BJ (cell line): ENCODE data around the gene SAPCD1. TPM values are rescaled to one million over a fixed set of nuclear protein-coding genes. Genes with fewer than 3 reads are reported as not detected.

Source experiments
- CTCF ChIA-PET: fragments of 350-600 bp; formaldehyde crosslinking; extraction: SDS; loops from one replicate; lab custom pipeline; 2021; ENCODE audit warnings: antibody characterized with exemption, inconsistent platforms; lab: Yijun Ruan, JAX
- POLR2A ChIA-PET: fragments of 300-600 bp; sonication (Branson Sonifier 250); formaldehyde crosslinking; extraction: SDS; loops from one replicate; lab custom pipeline; 2021; ENCODE audit warnings: antibody characterized with exemption; lab: Charles Lee
- DNase-seq: peaks from one replicate; pipeline ENCODE4 v3.0.0-alpha.2; 2011; ENCODE audit warnings: low read depth
- H3K27me3 ChIP-seq: 2 replicates; pipeline ENCODE4 v1.6.0; 2011; ENCODE audit warnings: low read length; ENCODE audit not compliant: control insufficient read depth, insufficient read depth
- H3K36me3 ChIP-seq: 2 replicates; pipeline ENCODE4 v1.5.1; 2011; ENCODE audit warnings: low read length; ENCODE audit not compliant: control insufficient read depth, insufficient read depth
- H3K4me3 ChIP-seq: 2 replicates; pipeline ENCODE4 v1.5.1; 2011; ENCODE audit warnings: low read depth, mild to moderate bottlenecking, control low read depth, low read length
- CTCF ChIP-seq: IDR thresholded peaks from 2 replicates; pipeline ENCODE4 v1.5.1; 2011; ENCODE audit warnings: low read depth, mild to moderate bottlenecking, control low read depth, inconsistent platforms, low read length, moderate library complexity; ENCODE audit not compliant: insufficient read depth
- polyA minus RNA-seq: library from RNA; depleted of rRNA, polyadenylated mRNA; stranded (reverse); fragments of >200 nt; gene quantifications from 2 replicates; pipeline ENCODE4 v1.2.3, GENCODE V29; 2011; rRNA and poly(A)+ RNA removed
- polyA plus RNA-seq: library from polyadenylated mRNA; depleted of rRNA; stranded (reverse); fragments of >200 nt; gene quantifications from 2 replicates; pipeline ENCODE4 v1.2.3, GENCODE V29; 2011; rRNA removed

Gene SAPCD1
- 1.2 and 1.9 TPM in 2 replicates for polyA plus RNA-seq
- not detected in 2 replicates for polyA minus RNA-seq

DNA sequence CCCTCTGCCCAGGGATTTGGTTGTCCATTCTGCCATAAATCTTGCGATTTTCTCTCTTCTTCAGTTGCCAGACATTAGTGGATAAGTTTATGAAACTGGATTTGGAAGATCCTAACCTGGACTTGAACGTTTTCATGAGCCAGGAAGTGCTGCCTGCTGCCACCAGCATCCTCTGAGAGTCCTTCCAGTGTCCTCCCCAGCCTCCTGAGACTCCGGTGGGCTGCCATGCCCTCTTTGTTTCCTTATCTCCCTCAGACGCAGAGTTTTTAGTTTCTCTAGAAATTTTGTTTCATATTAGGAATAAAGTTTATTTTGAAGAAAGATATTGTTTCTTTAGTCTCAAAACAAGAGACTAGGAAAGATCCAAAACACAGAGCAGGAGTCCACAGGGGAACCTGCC, at the start of gene SAPCD1:
TSS of gene SAPCD1 (plus strand) at position 301 of the 400 bp plus-strand sequence. CDS start 399 bp downstream, outside the sequence.
- H3K36me3 ChIP-seq: no peaks in the 10 kb centered on the region; the same call in 1 of the 2 replicates
- no peak for TF ChIP-seq CTCF
- no peak within 1 kb of the TSS for H3K4me3 ChIP-seq
- no peaks in the 10 kb centered on the region for H3K27me3 ChIP-seq
- no peak for DNase-seq
- ChIA-PET POLR2A (no interaction called here), CTCF (no interaction called here)

DNA sequence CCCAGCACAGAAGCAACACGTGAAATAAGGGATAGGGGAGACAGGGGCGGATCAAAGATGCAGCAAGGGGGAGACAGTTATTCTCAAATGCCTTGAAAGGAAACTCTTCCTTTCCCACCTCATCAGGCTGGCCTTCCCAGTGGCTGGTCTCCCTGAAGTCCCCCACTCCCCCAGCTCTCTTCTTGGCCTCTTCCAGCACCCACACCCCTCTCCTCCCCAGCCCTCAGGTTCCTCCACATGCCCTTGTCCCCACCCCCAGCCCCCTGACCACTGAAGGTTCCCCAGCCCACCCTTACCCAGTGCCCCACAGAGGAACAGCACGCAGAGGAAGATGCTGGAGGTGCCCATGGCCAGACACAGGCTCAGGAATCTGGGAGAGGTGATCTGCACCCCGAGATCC, 49.0 kb upstream of the SAPCD1 start:
- POLR2A ChIA-PET: no interaction called here
- TF ChIP-seq CTCF: no peak
- Histone ChIP-seq H3K36me3 (no peaks in the 10 kb centered on the region), H3K4me3 (no peak overlapping the region), H3K27me3 (peaks cover 8% of the 10 kb centered on the region; the same call in 1 of the 2 replicates)
- DNase-seq: no peak
- CTCF ChIA-PET: interaction anchor here (2.8 kb wide), 1 partner anchor 16 kb away, joined by 11 read pairs; no protein-coding TSS in a partner anchor

DNA sequence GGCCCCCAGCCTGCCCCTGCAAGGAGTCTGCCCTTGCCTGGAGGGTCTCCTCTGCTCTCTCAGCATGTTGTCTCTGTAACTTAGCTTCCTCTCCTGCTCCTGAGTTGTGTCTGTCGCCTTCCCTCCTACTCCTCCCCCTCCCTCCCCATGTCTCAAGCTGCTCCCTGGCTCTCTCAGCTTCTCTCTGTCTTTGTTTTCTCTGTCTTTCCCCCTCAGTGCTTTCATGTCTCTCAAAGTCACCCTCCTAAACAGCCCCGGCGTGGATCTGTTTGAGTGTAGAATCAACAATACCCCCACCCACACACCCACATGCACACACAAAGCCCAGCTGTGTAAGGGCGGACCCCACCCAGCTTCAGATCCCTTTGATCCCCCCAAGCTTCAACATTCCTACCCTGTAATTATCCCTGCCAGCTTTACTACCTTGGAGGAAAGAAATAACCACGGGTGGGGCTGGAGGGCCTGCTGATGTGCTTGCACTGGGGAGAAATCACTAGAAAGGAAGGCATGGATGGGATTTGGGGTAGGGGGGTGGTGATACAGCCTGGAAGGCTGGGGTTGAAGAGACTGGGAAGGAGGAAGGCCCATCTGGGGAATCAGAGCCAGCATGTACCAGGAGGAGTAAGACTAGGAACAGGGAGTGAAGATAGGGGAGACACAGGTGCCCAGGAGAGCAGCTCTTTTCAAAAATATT, 48.3 kb upstream of the SAPCD1 start:
- Histone ChIP-seq H3K36me3 (no peaks in the 10 kb centered on the region), H3K27me3 (peaks cover 8% of the 10 kb centered on the region), H3K4me3 (no peak overlapping the region)
- no peak for TF ChIP-seq CTCF
- no peak for DNase-seq
- ChIA-PET POLR2A (no interaction called here), CTCF (interaction anchor here (0.7 to 2.8 kb wide), 4 partner anchors 10 to 1305 kb away, joined by 3 to 11 read pairs (median 4); no protein-coding TSS in a partner anchor)

DNA sequence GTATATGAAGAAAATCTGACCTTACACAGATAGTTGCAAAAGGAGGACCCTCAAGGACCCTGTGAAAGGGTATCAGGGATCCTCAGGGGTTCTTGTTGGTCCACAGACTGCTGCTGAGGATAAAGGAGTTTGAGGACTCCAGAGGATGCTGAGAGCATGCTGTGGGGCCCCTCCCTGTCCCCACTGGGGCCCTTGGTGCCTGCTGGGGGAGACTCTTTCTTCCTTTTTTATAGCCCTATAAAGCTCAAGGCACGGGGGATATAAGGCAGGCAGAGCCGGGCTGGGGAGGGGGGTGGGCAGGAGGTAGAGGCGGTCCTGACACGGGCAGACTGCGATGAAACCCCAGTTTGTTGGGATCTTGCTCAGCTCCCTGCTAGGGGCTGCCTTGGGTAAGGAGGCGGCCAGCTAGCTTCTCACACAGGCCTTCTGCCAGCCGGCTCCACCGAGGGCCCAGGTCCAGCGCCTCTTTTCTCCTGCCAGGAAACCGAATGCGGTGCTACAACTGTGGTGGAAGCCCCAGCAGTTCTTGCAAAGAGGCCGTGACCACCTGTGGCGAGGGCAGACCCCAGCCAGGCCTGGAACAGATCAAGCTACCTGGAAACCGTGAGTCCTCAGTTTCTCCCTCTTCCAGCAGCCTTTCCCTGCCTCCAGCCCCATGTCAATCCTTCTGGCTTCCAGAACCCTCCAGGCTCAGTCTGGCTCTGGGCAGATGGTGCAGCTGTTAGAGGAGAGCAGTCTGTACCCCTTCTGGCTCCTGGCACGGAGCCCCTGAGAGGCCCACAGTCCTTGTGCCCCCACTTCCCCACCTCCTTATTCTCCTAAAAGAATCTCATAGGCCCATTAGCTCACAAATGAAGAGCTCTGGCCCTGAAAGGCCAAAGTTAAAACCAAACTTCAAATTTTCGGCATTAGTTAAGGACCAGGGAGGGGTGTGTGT, 47.2 kb upstream of the SAPCD1 start, which contains the start of gene LY6G6D:
TSS of gene LY6G6D (plus strand) at position 327 of the 937 bp plus-strand sequence. CDS start at position 335, 8 bp downstream.
- Histone ChIP-seq H3K4me3 (no peak within 1 kb of the TSS), H3K36me3 (no peaks in the 10 kb centered on the region), H3K27me3 (peaks cover 8% of the 10 kb centered on the region)
- no peak for DNase-seq
- ChIA-PET POLR2A (no interaction called here), CTCF (interaction anchor here (0.6 to 2.8 kb wide), 5 partner anchors 9 to 215 kb away, joined by 3 to 11 read pairs (median 4); no protein-coding TSS in a partner anchor)
- TF ChIP-seq CTCF: no peak
